CD4-positive, alpha-beta T cell treated with Interleukin-2 at 100 ng/mL for 4 hours (primary cell): ENCODE measurements around the gene XPA.

ENCODE experiments used
- DNase-seq: peaks from one replicate; pipeline ENCODE4 v3.0.0-alpha.2; 2020; ENCODE audit warnings: low spot score

XPA gene

DNA sequence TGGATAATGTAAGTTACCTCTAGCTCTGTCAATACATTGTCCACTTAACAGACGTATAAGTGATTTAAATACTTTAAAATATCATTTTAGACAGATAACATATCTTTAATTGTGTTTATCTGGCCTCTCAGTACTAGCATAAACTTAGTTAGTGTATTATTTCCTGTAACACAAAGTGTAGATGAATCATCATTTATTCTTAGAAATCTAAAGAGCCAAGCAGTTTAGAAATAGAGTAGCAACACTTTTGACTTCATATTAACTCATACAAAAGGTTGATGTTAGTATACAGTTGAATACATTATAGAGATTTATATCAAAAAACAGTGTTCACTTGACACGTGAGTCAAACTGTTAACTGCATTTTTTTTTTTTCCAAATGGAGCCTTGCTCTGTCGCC is 45.5 kb downstream of the XPA start:
- no peak for DNase-seq

DNA sequence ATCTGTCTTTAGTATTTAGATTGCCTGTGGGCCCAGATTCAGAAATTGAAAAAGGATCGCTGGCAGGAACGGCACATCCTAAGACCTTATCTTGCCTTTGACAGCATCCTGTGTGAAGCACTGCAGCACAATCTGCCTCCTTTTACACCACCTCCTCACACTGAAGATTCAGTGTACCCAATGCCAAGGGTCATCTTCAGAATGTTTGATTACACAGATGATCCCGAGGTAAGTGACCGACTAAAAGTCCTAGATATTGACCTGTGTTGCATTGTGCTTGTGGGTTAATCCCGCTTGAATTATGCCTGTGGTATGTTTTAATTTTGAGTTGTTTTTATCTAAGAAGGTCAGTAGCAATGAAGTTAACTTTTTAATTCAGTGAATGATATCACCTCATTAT is 49.1 kb downstream of the XPA start:
- DNase-seq: no peak

DNA sequence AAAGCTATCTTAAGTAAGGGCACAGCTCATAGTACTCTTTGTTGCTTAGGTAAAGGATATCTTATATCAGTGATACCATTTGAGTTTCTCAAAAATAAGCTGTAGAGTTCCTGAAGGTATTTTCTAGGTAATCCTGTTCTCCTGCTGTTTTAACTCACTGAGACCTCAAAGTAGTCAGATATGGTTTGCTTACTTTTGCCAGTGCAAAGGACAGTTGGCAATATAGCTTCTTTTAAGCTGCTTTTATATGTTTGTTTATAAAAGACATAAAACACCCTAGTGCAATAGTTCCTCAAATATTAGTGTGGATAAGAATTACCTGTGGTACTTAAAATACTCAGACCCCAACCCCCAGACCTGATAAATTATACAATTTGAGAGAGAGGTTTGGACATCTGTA is 51.4 kb downstream of the XPA start:
- DNase-seq: no peak

DNA sequence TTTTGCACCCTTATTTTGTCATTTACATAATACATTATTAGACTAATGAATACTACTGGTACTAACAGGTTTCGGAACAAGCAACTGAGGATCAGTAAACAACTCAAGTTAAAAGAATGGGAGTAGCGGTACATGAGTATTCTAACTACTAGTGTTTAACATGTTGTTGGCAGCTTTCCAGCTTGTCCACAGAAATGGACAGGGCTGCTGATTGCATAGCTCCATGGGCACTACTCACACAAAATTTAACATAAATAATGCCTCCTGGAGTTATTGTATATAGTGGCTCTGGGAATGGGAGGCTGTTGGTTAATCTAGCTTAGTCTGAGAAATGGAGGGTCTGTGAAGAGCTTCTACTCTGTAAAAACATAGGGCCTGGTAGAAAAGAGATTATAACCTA is 56.8 kb downstream of the XPA start:
- DNase-seq: no peak

DNA sequence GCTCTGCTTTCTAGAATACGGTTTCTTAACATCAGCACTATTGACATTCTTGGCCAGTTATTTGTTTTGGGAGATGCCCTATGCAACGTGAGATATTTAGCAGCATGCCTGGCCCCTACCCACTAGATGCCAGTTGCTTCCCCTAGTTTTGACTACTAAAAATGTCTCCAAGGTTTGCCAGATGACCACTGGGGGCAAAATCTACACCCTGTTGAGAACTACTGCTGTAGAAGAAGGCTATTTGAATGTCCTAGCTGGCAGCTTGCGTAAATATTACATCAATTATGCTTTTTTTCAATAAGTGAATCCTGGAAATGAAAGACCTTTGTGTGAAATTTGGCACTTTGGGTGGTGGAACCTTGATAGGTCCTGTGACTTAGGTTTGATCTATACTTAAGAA is 58.5 kb downstream of the XPA start:
- DNase-seq: no peak

DNA sequence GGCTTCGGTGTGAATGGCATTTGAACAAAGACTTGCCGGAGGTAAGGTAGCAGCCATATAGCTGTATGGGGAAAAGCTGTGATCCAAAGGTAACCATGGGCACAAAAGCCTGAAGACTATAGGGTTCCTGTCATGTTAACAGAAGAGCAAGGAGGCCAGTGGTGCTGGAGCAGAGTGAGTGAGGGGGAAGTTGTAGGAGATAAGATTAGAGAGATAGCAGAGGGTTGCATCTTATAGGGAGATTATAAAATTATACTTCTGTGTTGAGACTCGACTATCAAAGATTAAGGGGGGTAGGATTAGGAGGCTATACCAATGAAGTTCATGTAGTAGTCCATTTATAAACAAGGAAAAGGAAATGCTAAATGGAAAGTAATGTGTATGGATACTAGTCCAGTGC is 60.2 kb downstream of the XPA start:
- DNase-seq: no peak

DNA sequence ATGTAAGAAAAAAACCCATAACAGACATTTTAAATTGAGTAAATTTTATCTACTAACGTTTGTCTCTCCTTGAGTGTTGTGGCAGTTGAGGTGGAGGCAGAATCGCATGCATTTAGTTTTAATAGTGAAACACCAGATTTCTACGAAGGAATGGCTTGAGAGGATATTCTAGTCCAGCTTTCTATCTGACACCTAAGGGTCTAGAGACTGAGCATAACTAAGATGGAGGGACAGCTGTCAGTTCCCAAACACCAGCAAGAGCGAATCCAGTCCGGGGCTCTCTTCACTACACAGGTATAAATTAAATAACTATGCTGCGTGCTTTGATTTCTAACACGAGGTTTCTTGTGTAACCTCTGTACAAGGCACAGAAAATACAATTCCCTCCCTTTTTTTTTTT is 62.1 kb downstream of the XPA start:
- no peak for DNase-seq

DNA sequence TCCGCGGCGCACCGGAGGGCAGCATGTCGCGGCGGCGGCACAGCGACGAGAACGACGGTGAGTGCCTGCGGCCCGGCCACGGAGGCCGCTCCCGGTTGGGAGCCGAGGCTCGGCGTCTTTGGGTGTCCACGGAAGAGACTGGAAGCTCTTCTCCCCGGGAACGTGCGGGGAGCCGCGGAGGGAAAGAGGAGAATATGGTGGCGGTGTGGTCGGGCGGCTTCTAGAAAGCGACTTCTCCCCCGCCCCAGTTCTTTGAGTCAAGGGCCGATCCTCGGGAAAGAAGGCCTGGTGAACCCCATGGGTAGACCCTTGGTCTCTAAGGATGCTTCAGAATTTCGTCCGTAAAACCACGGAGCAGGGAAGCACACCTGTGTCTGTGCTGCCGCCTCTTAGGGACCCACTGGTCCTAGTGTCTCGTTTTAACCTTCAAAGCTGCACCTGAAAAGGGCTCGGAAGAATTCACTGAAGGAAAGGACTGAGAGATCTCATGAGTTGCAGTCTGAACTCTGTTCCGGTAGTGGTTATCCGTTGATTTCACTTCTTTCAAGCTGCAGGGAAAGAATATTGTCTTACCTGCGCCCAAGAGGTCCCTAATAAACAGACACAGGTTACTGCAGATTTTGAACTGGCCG is 63.2 kb downstream of the XPA start:
- DNase-seq: peak; percentile 8

DNA sequence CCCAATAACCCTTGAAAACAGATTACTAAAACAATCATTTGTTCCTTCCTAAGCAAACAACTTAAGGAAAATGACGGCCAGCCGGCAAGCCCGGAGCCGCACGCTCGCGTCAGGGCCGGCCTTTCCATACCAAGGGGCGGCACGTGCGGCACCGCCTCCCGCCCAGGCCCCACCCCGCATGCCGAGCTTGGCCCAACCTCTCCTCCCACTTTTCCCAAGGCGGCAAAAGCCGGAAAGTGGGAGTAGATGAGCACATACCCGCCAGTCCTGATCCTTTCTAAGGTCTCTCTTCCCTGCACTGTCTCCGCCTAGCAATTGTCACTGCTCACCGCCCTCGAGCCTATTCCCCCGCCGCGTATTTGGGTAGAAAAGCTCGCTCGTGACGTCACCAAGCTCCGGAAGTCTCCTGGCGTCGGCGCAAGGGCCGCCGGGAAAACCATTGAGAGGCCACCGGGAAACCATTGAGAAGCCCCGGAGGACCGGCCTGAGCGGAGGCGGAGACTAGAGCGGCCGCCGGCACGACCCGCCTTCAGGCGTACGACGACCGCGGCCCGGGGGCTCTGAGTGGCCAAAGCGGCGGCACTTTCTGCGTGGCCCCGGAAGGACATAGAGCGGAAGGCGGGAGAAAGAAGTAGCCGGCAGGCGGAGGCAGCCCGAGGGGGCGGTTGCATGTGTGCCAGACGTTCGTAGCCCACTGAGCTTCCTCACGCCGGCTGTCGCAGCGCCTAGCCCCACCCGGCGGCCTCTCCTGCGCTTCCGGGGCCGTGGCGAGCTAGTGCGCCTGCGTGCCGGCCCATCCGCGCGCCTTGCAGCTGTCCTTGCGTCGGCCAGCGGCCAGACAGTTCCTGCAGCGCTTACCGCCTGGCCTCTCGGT is 63.9 kb downstream of the XPA start, which contains the start of the genes NCBP1 and TSTD2:
Gene NCBP1, plus strand, starts transcription at position 837 of the 874 bp plus-strand sequence. CDS start 61 bp downstream, outside the sequence.
Gene TSTD2, minus strand, starts transcription at position 384 of the 874 bp plus-strand sequence. CDS start 5,806 bp downstream, outside the sequence.
- DNase-seq: peak; percentile 97

DNA sequence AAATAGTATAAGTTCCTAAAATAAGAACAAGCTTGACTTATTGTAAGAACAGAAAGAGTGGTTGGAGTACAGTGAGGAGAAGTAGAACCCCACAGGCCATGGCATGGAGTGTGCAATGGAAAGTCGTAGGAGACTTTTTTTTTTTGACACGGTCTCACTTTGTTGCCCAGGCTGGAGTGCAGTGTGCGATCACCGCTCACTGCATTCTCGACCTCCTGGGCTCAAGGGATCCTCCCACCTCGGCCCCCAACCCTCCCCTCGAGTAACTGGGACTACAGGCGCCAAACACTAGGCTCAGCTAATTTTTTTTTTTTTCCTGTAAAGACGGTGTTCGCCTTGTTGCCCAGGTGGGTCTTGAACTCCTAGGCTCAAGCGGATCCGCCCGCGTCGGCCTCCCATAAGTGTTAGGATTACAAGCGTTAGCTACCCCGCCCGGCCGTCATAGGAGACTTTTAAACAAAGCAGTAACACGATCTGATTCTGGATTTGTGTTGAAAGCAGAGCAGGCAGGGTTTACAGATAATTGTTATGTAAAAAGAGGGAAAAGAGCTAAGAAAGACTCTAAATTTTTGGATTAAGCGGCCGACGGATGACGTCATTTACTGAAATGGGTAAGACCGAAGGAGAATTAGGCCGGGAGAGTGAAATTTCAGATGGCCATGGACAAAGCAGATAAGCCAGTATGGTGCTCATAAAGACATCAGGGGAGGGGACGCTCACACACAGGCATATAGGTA is 64.7 kb downstream of the XPA start:
- DNase-seq: no peak

DNA sequence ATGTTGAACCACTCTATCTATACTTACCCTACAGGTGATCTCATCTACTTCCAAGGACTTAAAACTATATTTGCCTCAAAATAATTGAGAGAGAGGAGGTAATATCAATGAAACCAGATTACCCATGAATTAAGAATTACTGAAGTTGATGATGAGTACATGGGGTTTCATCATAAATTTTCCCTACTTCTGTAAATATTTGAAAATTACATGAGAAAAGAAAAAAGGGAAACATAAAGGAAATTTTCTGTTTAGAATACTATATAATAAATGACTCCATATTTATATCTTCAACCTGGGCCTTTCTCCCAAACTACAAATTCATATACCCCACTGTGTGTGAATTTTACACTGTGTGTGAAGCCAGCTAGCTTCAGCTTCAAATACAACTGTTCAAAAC is 66.5 kb downstream of the XPA start:
- DNase-seq: no peak

DNA sequence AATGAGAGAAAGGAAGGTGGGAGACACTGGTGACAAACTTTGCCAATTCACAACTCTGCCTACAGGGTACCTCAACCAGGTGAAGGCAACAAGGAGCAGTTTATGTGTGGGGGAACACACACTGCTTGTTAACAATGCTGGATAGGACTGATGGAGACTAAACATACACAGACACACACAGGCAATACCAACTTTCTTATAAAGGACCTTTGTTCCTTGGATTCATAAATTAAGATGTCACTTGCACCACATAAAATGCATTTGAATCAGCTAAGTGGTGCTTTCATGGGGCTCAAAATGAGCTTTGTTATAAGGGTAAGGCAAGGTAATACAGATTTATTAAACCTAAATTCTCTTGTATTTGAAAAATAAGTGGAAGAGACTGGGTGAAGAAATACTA is 68.0 kb downstream of the XPA start:
- no peak for DNase-seq

DNA sequence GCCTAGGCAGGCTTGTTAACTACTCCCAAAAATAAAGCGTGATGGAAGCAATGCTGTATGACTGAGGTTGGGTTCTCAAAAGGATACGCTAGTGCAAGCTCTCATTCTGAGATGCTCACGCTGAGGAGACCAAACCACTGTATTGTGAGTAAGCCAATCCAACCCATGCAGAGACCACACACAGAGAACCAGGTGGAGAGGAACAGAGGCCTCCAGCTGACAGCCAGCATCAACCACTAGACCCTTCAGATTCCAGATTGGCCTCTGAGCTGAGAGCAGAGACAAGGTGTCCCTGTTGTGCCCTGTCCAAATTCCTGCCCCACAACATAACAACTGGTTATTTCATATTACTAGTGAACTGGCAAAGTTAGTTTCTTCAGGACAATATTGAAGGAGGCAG is 68.5 kb downstream of the XPA start:
- no peak for DNase-seq

DNA sequence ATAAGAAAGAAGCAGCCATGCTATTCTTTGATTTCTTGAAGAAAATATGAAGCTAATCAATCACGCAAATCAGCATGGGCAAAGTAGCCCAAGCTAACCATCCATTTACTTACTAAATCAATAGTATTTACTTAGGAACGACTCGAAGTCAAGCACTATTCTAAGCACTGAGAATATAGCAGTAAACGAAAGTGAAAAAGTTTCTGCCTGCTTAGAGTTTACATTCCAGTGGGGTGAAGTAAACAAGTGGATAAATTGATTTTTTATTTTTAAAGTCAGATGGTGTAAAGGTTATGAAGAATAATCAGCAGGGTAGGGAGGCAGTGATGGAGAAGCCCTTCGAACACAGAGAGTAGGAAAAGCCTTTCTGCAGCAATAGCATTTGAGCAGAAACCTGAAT is 69.5 kb downstream of the XPA start:
- DNase-seq: no peak

DNA sequence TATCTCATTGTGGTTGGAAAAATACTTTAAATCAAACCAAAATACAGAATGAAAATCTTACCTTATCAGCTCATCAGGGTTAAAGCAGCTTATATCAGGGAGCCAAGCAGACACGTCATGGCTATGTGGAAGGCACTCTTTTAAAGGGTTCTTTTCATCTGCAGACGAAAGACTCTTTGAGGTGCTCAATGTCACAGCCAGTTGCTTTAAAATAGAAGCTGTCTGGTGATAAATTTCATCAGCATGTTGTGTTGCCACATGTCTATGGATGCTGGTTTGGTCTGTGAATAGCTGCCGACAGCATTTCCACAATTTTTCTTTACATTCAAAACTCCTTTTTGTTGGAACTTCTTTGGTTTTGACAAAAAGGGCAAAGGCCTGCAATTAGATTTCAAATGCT is 71.5 kb downstream of the XPA start:
- no peak for DNase-seq
